Activated T-cell treated with anti-CD3 and anti-CD28 coated beads, Interleukin-2, amount 50 U/mL, for 1 hour (primary cell): Measurements from ENCODE around the gene TBL3.
A peak's percentile ranks its signal among the peaks of the same experiment; 100 is the strongest.
"Not testable (repeated sequence)": the region's sequence is repeated elsewhere in the genome, so short reads cannot be mapped to it uniquely, and the experiment has no call there.

Experiments used
- DNase-seq: peaks from one replicate; pipeline ENCODE4 v3.0.0-alpha.2; 2020

The TBL3 gene

DNA sequence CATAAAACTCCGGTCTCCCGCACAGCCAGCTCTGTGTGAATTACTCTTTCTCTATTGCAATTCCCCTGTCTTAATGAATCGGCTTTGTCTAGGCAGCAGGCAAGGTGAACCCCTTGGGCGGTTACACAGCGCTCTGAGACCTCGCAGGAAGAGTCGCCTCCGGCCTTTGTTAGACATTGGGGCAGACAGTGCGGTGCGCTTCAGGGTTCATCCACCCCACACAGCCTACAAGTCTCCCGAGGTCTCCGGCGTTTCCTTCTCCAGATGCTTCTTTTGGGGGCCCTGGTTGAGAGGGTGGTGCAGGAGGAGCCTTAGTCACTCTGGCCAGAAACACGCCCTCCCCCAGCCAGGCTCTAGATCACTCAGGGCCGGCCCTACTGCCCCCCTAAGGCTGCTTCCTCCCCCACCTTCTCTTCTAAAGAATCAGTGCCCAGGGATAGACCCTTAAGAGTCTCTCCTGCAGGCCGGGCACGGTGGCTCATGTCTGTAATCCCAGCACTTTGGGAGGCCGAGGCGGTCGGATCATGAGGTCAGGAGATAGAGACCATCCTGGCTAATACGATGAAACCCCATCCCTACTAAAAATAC lies 27.1 kb upstream of the TBL3 start:
- no peak for DNase-seq

- DNase-seq: no peak
These were observed 26.1 kb upstream of the TBL3 start for GRCh38 chr16:1945559-1946391.

GRCh38 chr16:1946495-1947368 lies 25.1 kb upstream of the TBL3 start:
- no peak for DNase-seq

- DNase-seq: no peak
These were observed 24.5 kb upstream of the TBL3 start for GRCh38 chr16:1947369-1947670.

- DNase-seq: no peak
These were observed 22.3 kb upstream of the TBL3 start for GRCh38 chr16:1949507-1949906.

GRCh38 chr16:1950047-1950446 lies 21.8 kb upstream of the TBL3 start:
- DNase-seq: no peak

DNA sequence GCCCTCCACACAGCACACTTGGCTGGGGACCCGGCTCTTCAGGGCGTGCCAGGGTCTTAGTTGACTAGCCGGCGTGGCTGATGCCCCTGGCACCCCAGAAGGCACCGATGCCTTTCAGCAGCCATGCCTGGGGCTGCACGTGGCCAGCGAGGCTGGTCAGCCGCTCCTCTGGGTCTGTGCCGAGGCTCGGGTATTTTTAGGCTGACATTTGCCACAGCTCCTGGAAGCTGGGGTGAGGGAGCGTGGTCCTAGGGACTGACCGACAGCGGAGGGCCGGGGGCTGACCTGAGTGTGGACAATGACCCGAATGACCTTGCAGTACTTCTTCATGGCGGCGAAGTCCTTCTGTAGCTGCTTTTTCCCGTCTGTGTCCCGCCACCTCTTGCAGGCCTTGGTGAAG lies 21.3 kb upstream of the TBL3 start:
- no peak for DNase-seq

DNA sequence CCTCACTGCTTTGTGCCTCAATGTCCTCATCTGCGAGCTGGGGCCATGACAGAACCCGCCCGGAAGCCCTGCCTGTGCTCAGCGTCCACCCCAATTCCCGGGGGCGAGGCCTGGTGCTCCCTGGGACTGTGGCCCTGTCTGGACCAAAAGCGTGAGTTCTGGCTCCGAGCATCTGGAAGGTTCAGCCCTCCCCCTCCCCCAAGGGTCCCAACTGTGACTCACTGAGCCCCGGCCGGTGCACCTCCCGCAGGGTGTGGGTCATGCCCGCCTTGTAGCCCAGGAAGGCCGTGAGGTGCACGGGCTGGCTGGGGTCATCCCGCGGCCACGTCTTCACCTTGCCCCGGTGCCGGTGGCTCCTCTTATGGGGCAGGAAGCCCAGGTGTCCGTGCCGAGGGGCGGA lies 18.1 kb upstream of the TBL3 start:
- DNase-seq: no peak

DNA sequence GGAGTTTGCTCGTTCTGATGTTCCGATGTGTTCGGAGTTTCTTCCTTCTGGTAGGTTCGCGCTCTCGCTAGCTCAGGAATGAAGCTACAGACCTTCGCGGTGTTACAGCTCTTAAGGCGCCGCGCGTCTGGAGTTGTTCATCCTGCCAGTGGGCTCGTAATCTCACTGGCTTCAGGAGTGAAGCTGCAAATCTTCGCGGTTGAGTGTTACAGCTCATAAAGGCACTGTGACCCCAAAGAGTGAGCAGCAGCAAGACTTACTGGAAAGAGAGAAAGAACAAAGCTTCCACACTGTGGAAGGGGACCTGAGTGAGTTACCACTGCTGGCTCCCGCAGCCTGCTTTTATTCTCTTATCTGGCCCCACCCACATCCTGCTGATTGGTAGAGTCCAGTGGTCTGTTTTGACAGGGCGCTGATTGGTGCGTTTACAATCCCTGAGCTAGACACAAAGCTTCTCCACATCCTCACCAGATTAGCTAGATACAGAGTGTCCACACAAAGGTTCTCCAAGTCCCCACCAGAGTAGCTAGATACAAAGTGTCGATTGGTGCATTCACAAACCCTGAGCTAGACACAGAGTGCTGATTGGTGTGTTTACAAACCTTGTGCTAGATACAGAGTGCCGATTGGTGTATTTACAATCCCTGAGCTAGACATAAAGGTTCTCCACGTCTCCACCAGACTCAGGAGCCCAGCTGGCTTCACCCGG lies 14.3 kb upstream of the TBL3 start:
- DNase-seq: not testable (repeated sequence)

- DNase-seq: not testable (repeated sequence)
These were observed 13.7 kb upstream of the TBL3 start for GRCh38 chr16:1958143-1958491.

DNA sequence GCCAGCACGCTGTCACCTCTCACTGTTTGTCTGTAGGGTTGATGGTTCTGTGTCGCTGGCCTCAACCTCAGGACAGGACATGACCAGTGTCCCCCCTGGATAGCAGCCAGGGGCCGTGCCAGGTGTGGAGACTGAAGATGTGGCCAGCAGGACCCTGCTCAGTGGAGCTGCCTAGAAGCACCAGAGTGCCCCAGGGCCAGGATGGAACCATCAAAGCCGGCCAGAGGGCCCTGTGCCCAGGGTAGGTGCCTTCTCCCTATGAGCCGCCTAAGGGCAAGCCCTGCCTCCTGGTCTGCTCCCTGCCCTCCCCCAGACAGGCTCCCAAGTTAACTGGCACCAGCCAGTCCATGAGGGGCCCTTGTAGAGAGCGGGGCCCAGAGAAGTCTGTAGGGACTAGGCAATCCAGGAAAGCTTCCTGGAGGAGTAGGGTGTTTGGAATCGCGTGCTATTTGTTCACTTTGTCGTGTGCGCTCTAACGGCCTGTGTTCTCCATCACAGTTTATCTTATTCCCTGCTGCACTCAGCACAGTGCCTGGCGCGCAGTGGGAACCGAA lies 13.1 kb upstream of the TBL3 start:
- no peak for DNase-seq

DNA sequence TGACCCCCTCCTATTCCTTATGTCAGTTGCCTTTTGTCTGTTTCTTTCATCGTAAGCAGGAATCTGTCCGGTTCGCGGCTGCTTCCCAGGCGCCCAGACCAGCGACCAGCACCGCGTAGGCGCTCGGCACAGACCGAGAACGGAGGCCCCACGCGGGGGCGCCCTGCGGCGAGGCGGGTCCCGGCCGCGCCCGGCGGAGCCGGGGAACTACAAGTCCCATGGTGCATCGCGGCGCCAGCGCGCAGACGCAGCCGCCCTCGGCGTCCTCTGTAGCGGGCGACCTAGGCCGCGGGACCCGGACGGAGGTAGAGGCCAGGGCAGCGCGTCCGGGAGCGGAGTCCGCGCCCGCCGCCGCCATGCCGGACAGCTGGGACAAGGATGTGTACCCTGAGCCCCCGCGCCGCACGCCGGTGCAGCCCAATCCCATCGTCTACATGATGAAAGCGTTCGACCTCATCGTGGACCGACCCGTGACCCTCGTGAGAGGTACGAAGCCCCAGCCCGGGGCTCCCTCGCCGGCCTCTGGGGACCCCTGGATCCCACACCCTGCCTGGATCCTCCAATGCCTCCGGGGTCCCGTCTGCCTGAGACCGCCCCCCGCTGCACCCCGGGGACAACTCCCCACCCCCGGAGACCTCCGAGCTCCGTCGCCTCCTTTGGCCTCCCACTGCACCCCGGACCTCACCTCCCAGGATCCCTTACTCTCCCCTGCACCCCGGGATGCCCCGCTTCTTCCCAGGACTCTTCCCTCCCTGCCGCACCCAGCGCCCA lies 12.4 kb upstream of the TBL3 start, which contains the start of gene NDUFB10:
TSS of gene NDUFB10 (plus strand) at position 270 of the 771 bp plus-strand sequence. CDS start at position 357, 87 bp downstream.
- DNase-seq: peak; percentile 96

- DNase-seq: peak; percentile 41
These were observed 10.9 kb upstream of the TBL3 start for GRCh38 chr16:1960665-1961630.

GRCh38 chr16:1961651-1962067 lies 10.2 kb upstream of the TBL3 start:
- no peak for DNase-seq

DNA sequence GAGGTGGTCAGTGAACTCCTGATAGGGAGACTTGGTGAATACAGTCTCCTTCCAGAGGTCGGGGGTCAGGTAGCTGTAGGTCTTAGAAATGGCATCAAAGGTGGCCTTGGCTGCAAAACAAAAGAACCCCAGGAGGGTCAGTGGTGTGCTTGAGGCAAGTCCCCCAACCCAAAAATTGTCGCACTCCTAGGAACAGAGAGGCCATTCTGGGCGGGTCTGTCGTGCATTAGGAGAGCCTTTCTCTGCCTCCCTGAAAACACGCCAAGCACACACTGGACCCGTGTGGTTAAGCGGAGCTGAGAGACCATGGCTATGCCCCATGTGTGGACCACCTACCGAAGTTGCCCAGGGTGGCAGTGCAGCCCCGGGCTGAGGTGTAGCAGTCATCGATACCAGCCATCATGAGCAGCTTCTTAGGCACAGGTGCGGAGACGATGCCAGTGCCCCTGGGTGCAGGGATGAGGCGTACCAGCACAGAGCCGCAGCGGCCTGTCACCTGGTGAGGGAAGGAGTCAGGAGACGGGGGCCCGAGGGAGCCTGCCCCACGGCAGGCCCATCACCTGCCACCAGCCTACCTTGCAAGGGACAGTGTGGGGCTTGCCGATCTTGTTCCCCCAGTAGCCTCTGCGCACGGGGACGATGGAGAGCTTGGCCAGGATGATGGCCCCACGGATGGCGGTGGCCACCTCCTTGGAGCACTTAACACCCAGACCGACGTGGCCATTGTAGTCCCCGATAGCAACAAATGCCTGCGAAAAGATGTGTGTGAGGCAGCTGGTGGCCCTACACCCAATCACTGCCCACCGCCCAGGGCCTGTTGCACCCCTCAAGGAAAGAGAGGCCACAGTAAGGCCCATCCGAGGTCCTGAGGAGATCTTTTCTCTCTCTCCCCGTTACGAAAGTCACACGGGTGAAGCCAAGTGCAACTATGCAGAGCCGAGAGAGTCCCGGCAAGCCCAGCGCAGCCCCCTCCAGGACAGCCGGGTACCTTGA lies 9.4 kb upstream of the TBL3 start:
- DNase-seq: not testable (repeated sequence)

DNA sequence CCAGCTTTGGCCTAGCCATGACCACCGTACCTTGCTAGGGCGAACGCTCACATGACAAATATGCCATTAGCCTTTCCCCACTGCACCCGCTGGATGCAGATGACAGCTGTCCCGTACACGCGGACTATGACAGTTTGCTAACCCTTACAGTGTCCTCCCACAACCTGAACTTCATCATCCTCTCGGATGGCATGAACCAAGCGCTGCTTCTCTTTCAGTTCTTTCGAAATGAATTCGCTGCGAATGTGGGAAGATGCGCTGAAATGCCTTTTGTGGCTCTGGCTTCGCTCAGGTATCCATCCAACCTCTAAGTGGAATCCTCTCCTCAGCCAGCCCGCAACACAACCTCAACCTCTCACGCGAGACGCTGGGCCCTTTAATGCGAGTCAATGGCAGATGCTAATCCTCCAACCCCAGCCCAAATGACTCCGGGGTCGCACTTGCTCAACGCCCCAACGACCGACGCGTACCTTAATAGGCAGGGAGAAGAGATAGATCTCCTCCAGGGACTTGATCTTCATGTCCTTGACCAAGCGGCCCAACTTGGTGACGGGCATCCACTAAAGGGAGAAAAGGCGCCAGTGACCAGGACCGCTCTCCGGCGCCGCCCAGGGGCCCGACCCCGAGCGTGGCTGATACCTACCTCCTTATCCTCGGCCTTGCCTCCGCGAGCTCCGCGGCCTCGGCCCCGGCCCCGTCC lies 7.9 kb upstream of the TBL3 start:
- no peak for DNase-seq

DNA sequence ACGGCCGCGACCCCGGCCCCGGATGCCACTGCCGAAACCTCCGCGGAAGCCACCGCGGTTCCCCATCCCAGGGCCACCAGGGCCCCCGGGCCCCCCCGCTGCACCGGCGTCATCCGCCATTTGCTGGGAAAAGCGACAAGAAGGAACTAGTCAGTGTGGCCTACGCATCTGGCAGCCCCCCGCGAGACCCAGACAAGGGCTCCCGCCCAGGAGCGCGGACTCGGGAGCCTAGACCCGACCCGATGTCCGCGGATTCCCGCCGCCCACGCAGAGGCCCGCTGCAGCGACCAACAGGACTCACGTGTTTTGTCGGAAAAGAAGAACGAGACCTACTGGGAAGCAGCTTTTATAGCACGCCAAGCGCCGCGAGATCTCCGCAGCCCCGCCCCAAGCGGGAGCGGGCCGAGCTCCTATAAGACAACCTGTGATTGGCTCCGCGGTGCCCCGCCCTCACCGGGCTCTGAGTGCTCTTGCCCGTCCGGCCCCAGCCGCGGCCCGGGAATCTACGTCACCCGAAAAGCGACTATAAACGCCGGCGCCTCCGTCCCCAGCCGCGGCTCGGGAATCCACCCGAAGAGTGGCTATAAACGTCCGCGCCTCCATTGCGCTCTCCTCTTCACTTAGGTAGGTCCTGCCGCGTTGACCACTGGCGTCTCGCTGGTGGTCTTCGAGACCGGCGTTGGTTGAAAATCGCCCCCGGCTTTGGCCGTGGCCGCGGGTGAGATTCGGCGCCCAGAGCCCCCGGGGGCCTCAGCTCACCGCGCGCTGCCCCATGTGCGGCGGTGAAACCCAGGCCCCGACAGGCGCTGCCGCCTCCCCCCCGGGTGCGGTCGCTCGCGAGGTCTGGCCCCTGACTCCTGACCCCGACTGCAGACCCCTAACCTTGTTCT lies 7.1 kb upstream of the TBL3 start, which contains the start of gene RPS2:
TSS of gene RPS2 (minus strand) at position 321 of the 890 bp plus-strand sequence. CDS start at position 120, 201 bp downstream.
- peak; percentile 97 for DNase-seq
